Measurements from ENCODE around the gene KIRREL3.

KIRREL3 gene

GRCh38 chr11:126573325-126573978 lies 427.1 kb downstream of the KIRREL3 start:
- DNase-seq (ENCODE audit: low spot score) = peak; percentile 24

- DNase-seq (ENCODE audit: low spot score) = no peak
Observed at GRCh38 chr11:126570489-126570888, 430.1 kb downstream of the KIRREL3 start.

GRCh38 chr11:126567419-126567818 lies 433.2 kb downstream of the KIRREL3 start:
- DNase-seq (ENCODE audit: low spot score) = no peak

- no peak for DNase-seq (ENCODE audit: low spot score)
Observed at GRCh38 chr11:126564566-126564965, 436.0 kb downstream of the KIRREL3 start.

GRCh38 chr11:126561327-126561893 lies 439.2 kb downstream of the KIRREL3 start:
- peak; percentile 39 for DNase-seq (ENCODE audit: low spot score)

- no peak for DNase-seq (ENCODE audit: low spot score)
Observed at GRCh38 chr11:126560221-126560620, 440.3 kb downstream of the KIRREL3 start.

- no peak for DNase-seq (ENCODE audit: low spot score)
Observed at GRCh38 chr11:126548581-126549550, 451.7 kb downstream of the KIRREL3 start.

GRCh38 chr11:126547691-126548090 lies 452.9 kb downstream of the KIRREL3 start:
- DNase-seq (ENCODE audit: low spot score) = no peak

- DNase-seq (ENCODE audit: low spot score) = no peak
Observed at GRCh38 chr11:126547161-126547560, 453.4 kb downstream of the KIRREL3 start.

GRCh38 chr11:126546694-126547093 lies 453.9 kb downstream of the KIRREL3 start:
- DNase-seq (ENCODE audit: low spot score) = no peak

GRCh38 chr11:126546191-126546590 lies 454.4 kb downstream of the KIRREL3 start:
- no peak for DNase-seq (ENCODE audit: low spot score)

GRCh38 chr11:126545057-126545555 lies 455.5 kb downstream of the KIRREL3 start:
- DNase-seq (ENCODE audit: low spot score) = no peak

GRCh38 chr11:126544108-126545056 lies 456.2 kb downstream of the KIRREL3 start:
- DNase-seq (ENCODE audit: low spot score) = no peak

- DNase-seq (ENCODE audit: low spot score) = no peak
Observed at GRCh38 chr11:126543691-126544090, 456.9 kb downstream of the KIRREL3 start.

- no peak for DNase-seq (ENCODE audit: low spot score)
Observed at GRCh38 chr11:126542334-126543015, 458.1 kb downstream of the KIRREL3 start.

- DNase-seq (ENCODE audit: low spot score) = no peak
Observed at GRCh38 chr11:126538071-126538470, 462.5 kb downstream of the KIRREL3 start.

- no peak for DNase-seq (ENCODE audit: low spot score)
Observed at GRCh38 chr11:126537492-126537891, 463.1 kb downstream of the KIRREL3 start.

GRCh38 chr11:126534141-126534805 lies 466.3 kb downstream of the KIRREL3 start:
- no peak for DNase-seq (ENCODE audit: low spot score)

GRCh38 chr11:126533560-126533959 lies 467.0 kb downstream of the KIRREL3 start:
- no peak for DNase-seq (ENCODE audit: low spot score)

- DNase-seq (ENCODE audit: low spot score) = no peak
Observed at GRCh38 chr11:126530416-126530815, 470.2 kb downstream of the KIRREL3 start.
